22Rv1 (cell line): ENCODE data around the gene SH3RF2.

ENCODE experiments used
- ZFX ChIP-seq: fragments of 450-650 bp; IDR thresholded peaks from 2 replicates; pipeline ENCODE4 v1.6.1; 2017; ENCODE audit warnings: antibody characterized with exemption, borderline replicate concordance
- TF ChIP-seq, protein P1 (sequence below): fragments of 450-650 bp; IDR thresholded peaks from 2 replicates; pipeline ENCODE4 v1.5.1; 2017; ENCODE audit warnings: mild to moderate bottlenecking

DNA sequence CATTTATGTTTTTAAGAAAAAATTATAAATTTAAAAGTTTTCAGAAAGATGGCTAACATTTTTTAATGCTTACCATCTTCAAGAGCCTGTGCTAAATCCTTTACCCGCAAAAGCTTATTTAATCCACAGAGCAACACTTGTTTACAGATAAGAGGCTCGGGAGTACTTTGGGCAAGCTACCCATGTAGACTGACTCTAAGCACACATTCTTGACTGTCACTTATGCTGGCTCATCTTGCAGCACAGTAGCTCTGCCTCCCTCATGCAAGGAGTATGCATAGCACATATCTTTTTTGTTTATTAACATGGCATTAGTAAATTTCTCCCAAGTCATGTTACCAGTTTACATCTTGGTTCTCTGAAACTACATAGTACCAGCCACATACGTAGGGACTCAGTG is 14.7 kb downstream of the SH3RF2 start:
- TF ChIP-seq, protein P1, sequence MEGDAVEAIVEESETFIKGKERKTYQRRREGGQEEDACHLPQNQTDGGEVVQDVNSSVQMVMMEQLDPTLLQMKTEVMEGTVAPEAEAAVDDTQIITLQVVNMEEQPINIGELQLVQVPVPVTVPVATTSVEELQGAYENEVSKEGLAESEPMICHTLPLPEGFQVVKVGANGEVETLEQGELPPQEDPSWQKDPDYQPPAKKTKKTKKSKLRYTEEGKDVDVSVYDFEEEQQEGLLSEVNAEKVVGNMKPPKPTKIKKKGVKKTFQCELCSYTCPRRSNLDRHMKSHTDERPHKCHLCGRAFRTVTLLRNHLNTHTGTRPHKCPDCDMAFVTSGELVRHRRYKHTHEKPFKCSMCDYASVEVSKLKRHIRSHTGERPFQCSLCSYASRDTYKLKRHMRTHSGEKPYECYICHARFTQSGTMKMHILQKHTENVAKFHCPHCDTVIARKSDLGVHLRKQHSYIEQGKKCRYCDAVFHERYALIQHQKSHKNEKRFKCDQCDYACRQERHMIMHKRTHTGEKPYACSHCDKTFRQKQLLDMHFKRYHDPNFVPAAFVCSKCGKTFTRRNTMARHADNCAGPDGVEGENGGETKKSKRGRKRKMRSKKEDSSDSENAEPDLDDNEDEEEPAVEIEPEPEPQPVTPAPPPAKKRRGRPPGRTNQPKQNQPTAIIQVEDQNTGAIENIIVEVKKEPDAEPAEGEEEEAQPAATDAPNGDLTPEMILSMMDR = no peak
- TF ChIP-seq ZFX = no peak
